Measurements from ENCODE around the gene GPM6B. TPM values are rescaled to one million over a fixed set of nuclear protein-coding genes. Genes with fewer than 3 reads are reported as not detected.

GPM6B gene
- total and polyA plus RNA-seq, 8 donors: 0.29 to 67.9 (median 8.3) TPM

- DNase-seq: no peak
- H3K36me3 ChIP-seq: no peaks in the 10 kb centered on the region
- no peak overlapping the region for H3K27ac ChIP-seq
- H3K9me3 ChIP-seq: no peaks in the 10 kb centered on the region
- H3K4me3 ChIP-seq: no peak overlapping the region
- no peaks in the 10 kb centered on the region for H3K27me3 ChIP-seq
- intact Hi-C loops (cut with DNase I; ENCODE audit: low total_unique reads): no loop called here
- TF ChIP-seq EP300 (IDR thresholded peaks at IDR 0.05) (no peak), POLR2AphosphoS5 (IDR thresholded peaks at IDR 0.05) (no peak), POLR2A (IDR thresholded peaks at IDR 0.05) (no peak)
- TF ChIP-seq, protein P1, sequence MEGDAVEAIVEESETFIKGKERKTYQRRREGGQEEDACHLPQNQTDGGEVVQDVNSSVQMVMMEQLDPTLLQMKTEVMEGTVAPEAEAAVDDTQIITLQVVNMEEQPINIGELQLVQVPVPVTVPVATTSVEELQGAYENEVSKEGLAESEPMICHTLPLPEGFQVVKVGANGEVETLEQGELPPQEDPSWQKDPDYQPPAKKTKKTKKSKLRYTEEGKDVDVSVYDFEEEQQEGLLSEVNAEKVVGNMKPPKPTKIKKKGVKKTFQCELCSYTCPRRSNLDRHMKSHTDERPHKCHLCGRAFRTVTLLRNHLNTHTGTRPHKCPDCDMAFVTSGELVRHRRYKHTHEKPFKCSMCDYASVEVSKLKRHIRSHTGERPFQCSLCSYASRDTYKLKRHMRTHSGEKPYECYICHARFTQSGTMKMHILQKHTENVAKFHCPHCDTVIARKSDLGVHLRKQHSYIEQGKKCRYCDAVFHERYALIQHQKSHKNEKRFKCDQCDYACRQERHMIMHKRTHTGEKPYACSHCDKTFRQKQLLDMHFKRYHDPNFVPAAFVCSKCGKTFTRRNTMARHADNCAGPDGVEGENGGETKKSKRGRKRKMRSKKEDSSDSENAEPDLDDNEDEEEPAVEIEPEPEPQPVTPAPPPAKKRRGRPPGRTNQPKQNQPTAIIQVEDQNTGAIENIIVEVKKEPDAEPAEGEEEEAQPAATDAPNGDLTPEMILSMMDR (IDR thresholded peaks at IDR 0.05): no peak
- no peaks in the 10 kb centered on the region for H3K4me1 ChIP-seq
Observed at GRCh38 chrX:13808865-13809264, 8.0 kb downstream of the GPM6B start.

GRCh38 chrX:13808293-13808692 lies 8.6 kb downstream of the GPM6B start:
- Histone ChIP-seq H3K4me3 (no peak overlapping the region), H3K4me1 (no peaks in the 10 kb centered on the region), H3K27ac (no peak overlapping the region), H3K36me3 (no peaks in the 10 kb centered on the region), H3K9me3 (no peaks in the 10 kb centered on the region), H3K27me3 (no peaks in the 10 kb centered on the region)
- DNase-seq: no peak
- WGBS, 5 donors: 64 to 82% (median 71%) methylated on average over 4 of the region's 4 CpGs
- intact Hi-C loops (cut with DNase I; ENCODE audit: low total_unique reads): no loop called here
- no peak for TF ChIP-seq POLR2AphosphoS5 (IDR thresholded peaks at IDR 0.05)
- no peak for TF ChIP-seq EP300 (IDR thresholded peaks at IDR 0.05)
- TF ChIP-seq, protein P1 (IDR thresholded peaks at IDR 0.05): no peak
- TF ChIP-seq POLR2A (IDR thresholded peaks at IDR 0.05): no peak

- Histone ChIP-seq H3K27me3 (no peaks in the 10 kb centered on the region), H3K27ac (no peak overlapping the region), H3K4me1 (no peaks in the 10 kb centered on the region), H3K36me3 (no peaks in the 10 kb centered on the region), H3K9me3 (no peaks in the 10 kb centered on the region), H3K4me3 (no peak overlapping the region)
- no peak for DNase-seq
- WGBS, 5 donors: 69 to 88% (median 78%) methylated on average over 2 of the region's 2 CpGs
- TF ChIP-seq EP300 (IDR thresholded peaks at IDR 0.05) (no peak), POLR2A (IDR thresholded peaks at IDR 0.05) (no peak), POLR2AphosphoS5 (IDR thresholded peaks at IDR 0.05) (no peak)
- TF ChIP-seq, protein P1 (IDR thresholded peaks at IDR 0.05): no peak
- intact Hi-C loops (cut with DNase I; ENCODE audit: low total_unique reads): no loop called here
Observed at GRCh38 chrX:13805241-13805640, 11.7 kb downstream of the GPM6B start.

- intact Hi-C loops (cut with DNase I; ENCODE audit: low total_unique reads): no loop called here
- TF ChIP-seq POLR2AphosphoS5 (IDR thresholded peaks at IDR 0.05) (no peak), POLR2A (IDR thresholded peaks at IDR 0.05) (no peak), EP300 (IDR thresholded peaks at IDR 0.05) (no peak)
- TF ChIP-seq, protein P1 (IDR thresholded peaks at IDR 0.05): no peak
- WGBS, 5 donors: 31 to 66% (median 57%) methylated on average over 4 to 6 of the region's 6 CpGs
- H3K27me3 ChIP-seq: no peaks in the 10 kb centered on the region
- H3K27ac ChIP-seq: no peak overlapping the region
- H3K9me3 ChIP-seq: no peaks in the 10 kb centered on the region
- no peak for DNase-seq
- no peaks in the 10 kb centered on the region for H3K36me3 ChIP-seq
- H3K4me1 ChIP-seq: no peaks in the 10 kb centered on the region
- no peak overlapping the region for H3K4me3 ChIP-seq
Observed at GRCh38 chrX:13803116-13803515, 13.8 kb downstream of the GPM6B start.

Measured in stomach (tissue), 9 donors.